ENCODE measurements around the gene CDK5RAP2.

- TF ChIP-seq CTCF (IDR thresholded peaks at IDR 0.05) (no peak), POLR2AphosphoS5 (IDR thresholded peaks at IDR 0.05) (no peak), EP300 (IDR thresholded peaks at IDR 0.05) (no peak), POLR2A (IDR thresholded peaks at IDR 0.05) (no peak)
Observed at GRCh38 chr9:120433701-120434100, 146.3 kb downstream of the CDK5RAP2 start.
